Neutrophil (primary cell): Measurements from ENCODE around the gene MYRF.

Experiments used
- H3K27ac ChIP-seq: fragments of 200-600 bp; sonication (generic); 2 replicates; pipeline ENCODE4 v1.5.1; 2016; ENCODE audit warnings: mild to moderate bottlenecking, moderate library complexity
- H3K27me3 ChIP-seq: fragments of 200-600 bp; sonication (generic); 2 replicates; pipeline ENCODE4 v1.6.0; 2016; ENCODE audit warnings: mild to moderate bottlenecking
- H3K36me3 ChIP-seq: fragments of 200-600 bp; sonication (generic); 2 replicates; pipeline ENCODE4 v1.5.1; 2017
- H3K4me1 ChIP-seq, 2 experiments: fragments of 200-600 bp in 1 of 2; sonication (generic) in 1 of 2; 1 replicate in 1 of 2; 2 replicates in 1 of 2; pipeline versions ENCODE4 v1.5.1 to v1.6.1; 2013 to 2016; ENCODE audit warnings: low read depth in 1 of 2, low read length in 1 of 2, mild to moderate bottlenecking in 1 of 2, moderate library complexity in 1 of 2; ENCODE audit not compliant: control insufficient read depth in 1 of 2, insufficient read depth in 1 of 2
- H3K4me3 ChIP-seq, 2 experiments: fragments of 200-600 bp in 1 of 2; sonication (generic) in 1 of 2; 1 replicate in 1 of 2; 2 replicates in 1 of 2; pipeline ENCODE4 v1.5.1; 2013 to 2016; ENCODE audit warnings: low read depth in 1 of 2, low read length in 1 of 2, mild to moderate bottlenecking in 1 of 2, moderate library complexity in 1 of 2
- H3K9me3 ChIP-seq: fragments of 200-600 bp; sonication (generic); 2 replicates; pipeline ENCODE4 v1.5.1; 2016
- TF ChIP-seq, protein P1 (sequence below): fragments of 200-600 bp; sonication (generic); IDR thresholded peaks from 2 replicates; pipeline ENCODE4 v1.5.1; 2016; ENCODE audit warnings: antibody characterized with exemption

MYRF gene

DNA sequence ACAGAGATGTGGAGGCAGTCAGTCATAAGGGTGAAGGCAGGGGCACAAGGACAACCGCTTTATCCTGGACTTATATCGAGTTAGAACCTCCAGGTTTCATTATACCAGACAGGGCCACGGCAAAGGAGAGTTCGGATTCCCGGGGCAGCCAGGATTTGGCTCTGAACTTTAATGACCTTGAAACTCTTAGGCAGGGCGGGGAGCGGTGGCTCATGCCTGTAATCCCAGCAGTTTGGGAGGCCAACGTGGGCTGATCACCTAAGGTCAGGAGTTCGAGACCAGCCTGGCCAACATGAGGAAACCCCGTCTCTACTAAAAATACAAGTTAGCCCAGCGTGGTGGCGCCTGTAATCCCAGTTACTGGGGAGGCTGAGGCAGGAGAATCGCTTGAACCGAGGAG lies 1.1 kb upstream of the MYRF start:
- Histone ChIP-seq H3K4me1 (peaks cover 0 to 4% of the 10 kb centered on the region in 2 experiments), H3K36me3 (no peaks in the 10 kb centered on the region), H3K4me3 (no peak overlapping the region), H3K27me3 (peaks cover 72% of the 10 kb centered on the region), H3K9me3 (no peaks in the 10 kb centered on the region), H3K27ac (no peak overlapping the region)
- TF ChIP-seq, protein P1, sequence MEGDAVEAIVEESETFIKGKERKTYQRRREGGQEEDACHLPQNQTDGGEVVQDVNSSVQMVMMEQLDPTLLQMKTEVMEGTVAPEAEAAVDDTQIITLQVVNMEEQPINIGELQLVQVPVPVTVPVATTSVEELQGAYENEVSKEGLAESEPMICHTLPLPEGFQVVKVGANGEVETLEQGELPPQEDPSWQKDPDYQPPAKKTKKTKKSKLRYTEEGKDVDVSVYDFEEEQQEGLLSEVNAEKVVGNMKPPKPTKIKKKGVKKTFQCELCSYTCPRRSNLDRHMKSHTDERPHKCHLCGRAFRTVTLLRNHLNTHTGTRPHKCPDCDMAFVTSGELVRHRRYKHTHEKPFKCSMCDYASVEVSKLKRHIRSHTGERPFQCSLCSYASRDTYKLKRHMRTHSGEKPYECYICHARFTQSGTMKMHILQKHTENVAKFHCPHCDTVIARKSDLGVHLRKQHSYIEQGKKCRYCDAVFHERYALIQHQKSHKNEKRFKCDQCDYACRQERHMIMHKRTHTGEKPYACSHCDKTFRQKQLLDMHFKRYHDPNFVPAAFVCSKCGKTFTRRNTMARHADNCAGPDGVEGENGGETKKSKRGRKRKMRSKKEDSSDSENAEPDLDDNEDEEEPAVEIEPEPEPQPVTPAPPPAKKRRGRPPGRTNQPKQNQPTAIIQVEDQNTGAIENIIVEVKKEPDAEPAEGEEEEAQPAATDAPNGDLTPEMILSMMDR, result no peak

DNA sequence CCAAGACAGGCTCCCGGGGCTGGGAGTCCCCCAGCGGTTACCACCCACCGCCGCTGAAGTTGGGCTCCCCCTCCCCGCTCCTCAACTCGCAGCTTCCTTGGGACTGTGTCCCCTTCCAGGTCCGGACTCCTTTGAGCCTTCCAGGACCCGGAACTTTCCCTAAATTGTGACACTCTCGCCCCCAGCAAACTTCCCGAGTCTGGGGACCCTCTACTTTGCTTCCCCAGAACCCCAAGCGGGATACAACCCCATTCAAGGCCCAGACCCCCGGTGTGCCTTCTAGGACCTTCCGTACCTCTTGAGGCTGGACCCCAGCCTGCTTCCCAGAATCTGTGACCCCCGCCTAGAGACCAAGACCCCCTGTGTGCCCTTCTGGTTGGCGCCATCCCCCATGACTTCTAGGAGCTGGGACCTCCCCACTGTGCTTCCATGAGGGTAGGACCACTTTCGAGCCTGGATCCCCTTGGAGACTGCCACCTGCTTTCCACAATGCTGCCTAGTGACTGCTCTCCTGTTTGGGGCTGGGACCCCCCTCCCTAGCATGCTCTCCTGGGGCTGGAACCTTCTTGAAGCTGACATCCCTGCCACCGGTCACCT lies 587 bp downstream of the MYRF start:
- peaks cover 68% of the 10 kb centered on the region for H3K27me3 ChIP-seq
- H3K36me3 ChIP-seq, result no peaks in the 10 kb centered on the region
- TF ChIP-seq, protein P1, result no peak
- no peak overlapping the region for H3K4me3 ChIP-seq
- no peak overlapping the region for H3K27ac ChIP-seq
- H3K4me1 ChIP-seq, result peaks cover 0 to 4% of the 10 kb centered on the region in 2 experiments
- H3K9me3 ChIP-seq, result no peaks in the 10 kb centered on the region

DNA sequence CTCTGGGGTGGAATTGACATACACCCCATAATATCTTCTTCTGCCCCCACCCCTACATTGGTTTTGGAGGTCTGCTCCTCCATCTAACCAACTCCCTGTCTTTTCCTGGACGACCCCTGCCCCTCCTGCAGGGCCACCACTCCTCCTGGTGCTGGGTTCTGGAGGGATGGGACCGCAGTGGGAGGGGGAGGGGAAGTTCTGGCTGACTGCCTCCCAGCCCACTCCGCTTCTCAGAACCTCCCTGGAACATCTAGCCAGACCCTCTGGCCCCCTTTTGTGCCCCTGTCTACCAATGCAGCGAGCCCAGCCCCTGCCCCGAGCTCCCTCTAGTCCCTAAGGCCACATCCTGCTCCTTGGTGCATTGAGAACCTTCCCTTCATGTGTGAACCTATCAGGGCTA lies 1.2 kb downstream of the MYRF start:
- Histone ChIP-seq H3K4me1 (peaks cover 0 to 4% of the 10 kb centered on the region in 2 experiments), H3K4me3 (no peak overlapping the region), H3K27me3 (peaks cover 62% of the 10 kb centered on the region), H3K9me3 (no peaks in the 10 kb centered on the region), H3K36me3 (no peaks in the 10 kb centered on the region), H3K27ac (no peak overlapping the region)
- TF ChIP-seq, protein P1, result no peak

DNA sequence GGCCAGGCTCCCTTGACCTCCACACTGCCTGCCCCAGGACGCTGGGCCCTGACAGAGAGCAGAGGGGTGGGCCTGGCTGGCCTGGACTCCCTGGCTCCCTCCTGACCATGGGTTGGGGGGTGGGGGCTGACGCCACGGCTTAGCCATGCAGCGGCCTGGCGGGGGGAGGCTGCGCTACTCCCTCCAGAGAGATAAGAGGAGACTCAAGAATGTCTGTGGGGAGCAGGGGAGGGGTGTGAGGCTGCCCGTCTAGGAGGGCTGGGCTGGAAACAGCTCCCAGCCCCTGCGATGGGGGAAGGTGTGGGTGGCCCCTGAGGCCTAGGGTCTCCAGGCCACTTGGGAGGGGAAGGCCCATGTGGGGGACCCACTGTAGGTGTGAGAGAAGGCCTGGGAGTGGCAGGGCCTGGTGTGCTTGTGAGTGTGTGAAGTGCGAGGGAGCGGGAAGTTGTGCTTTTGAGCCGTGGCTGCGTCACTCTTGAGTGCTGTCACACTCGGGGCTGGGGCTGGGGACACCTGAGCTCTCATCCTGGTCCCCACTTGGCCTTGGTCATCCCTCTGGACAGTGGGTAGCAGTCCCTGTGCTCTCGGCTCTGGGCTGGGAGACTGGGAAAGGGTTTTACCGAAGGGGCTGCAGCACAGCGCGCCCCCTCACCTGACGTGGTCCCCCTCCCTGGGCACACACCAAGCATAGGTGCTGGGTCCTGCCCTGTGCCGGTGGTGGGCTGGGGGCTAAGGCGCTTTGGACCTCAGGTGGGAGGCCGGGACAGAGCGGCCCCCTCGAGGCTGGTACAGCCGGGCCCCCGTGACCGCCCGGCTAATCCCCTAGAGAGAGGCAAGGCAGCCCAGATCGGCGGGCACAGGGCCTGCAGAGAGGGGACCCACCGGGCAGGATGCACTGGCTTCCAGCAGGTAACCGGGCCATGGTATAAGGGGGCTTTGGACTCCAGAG lies 2.4 kb downstream of the MYRF start:
- Histone ChIP-seq H3K4me3 (no peak overlapping the region), H3K27me3 (peaks cover 50% of the 10 kb centered on the region), H3K4me1 (peaks cover 0 to 4% of the 10 kb centered on the region in 2 experiments), H3K36me3 (no peaks in the 10 kb centered on the region), H3K27ac (no peak overlapping the region), H3K9me3 (no peaks in the 10 kb centered on the region)
- TF ChIP-seq, protein P1, result no peak

DNA sequence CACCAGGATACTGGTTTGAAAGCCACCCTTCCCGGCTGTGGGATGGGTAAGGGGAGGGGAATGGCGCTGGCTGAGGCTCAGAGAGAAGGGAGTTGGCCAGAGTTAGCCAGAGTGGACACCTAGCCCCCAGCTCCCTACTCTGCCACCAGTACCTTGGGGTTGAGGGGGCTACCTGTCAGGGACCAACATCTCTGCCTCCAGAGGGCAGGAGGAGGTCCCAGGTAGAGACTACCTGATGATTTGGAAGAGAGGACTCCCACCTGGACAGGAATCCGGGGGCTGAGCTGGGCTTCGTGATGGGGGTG lies 3.7 kb downstream of the MYRF start:
- Histone ChIP-seq H3K9me3 (no peaks in the 10 kb centered on the region), H3K27ac (no peak overlapping the region), H3K4me1 (peaks cover 0 to 4% of the 10 kb centered on the region in 2 experiments), H3K36me3 (no peaks in the 10 kb centered on the region), H3K27me3 (peaks cover 38% of the 10 kb centered on the region), H3K4me3 (no peak overlapping the region)
- TF ChIP-seq, protein P1, result no peak
